ENCODE results near the gene PLPPR5. TPM values are rescaled to one million over a fixed set of nuclear protein-coding genes. Genes with fewer than 3 reads are reported as not detected.

The PLPPR5 gene
- total RNA-seq, 2 donors from 2014 or later: not detected

- Histone ChIP-seq H3K36me3 (no peaks in the 10 kb centered on the region), H3K27me3 (no peaks in the 10 kb centered on the region), H3K27ac (no peak overlapping the region), H3K4me3 (no peak overlapping the region), H3K4me1 (no peaks in the 10 kb centered on the region), H3K9me3 (no peaks in the 10 kb centered on the region)
- TF ChIP-seq, protein P1, sequence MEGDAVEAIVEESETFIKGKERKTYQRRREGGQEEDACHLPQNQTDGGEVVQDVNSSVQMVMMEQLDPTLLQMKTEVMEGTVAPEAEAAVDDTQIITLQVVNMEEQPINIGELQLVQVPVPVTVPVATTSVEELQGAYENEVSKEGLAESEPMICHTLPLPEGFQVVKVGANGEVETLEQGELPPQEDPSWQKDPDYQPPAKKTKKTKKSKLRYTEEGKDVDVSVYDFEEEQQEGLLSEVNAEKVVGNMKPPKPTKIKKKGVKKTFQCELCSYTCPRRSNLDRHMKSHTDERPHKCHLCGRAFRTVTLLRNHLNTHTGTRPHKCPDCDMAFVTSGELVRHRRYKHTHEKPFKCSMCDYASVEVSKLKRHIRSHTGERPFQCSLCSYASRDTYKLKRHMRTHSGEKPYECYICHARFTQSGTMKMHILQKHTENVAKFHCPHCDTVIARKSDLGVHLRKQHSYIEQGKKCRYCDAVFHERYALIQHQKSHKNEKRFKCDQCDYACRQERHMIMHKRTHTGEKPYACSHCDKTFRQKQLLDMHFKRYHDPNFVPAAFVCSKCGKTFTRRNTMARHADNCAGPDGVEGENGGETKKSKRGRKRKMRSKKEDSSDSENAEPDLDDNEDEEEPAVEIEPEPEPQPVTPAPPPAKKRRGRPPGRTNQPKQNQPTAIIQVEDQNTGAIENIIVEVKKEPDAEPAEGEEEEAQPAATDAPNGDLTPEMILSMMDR (IDR thresholded peaks at IDR 0.05): no peak
- no peak for DNase-seq (ENCODE audit: low spot score)
Observed at GRCh38 chr1:98992844-98993243, 11.8 kb downstream of the PLPPR5 start.

DNA sequence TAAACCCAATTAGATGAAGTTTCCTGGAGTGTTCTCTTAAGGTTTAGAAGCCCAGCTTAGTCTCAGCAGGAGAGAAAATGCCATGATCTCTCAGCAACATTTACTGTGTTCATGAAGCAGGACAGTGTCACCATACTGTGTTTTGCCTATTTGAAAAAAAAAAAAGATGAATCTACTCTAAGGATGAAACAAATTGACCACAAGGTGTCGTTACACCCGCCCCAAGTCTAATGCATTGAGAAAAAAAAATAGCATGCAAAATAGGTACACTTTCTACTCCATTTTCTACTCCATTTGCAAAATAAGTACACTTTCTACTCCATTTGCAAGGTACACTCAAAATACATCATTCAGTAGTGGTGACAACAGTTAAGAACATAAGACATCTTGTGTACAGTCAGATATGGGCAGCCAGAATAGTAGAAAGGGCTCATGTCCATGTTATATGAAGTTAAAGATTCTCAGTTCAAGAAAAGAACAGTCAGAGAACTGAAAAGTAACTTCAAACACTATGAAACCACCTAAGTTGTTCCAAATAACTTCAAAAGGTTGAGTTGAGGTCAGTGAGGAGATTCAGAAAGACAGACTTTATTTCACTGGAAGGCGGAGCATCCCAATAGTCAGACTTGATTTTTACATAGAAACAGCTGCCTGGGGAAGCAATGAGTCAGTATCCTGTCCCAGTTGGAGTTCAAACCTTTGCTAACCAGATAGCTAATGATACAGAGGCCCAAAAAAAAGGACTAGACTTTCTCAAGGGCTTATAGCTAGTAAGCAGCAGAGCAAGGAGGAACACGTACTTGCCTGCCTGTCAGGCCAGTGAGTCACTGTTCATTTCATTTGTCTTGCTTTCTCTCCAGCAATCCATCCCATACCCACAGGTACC, 13.3 kb downstream of the PLPPR5 start:
- TF ChIP-seq, protein P1 (IDR thresholded peaks at IDR 0.05): no peak
- H3K4me1 ChIP-seq: no peaks in the 10 kb centered on the region
- no peaks in the 10 kb centered on the region for H3K36me3 ChIP-seq
- H3K27me3 ChIP-seq: no peaks in the 10 kb centered on the region
- H3K27ac ChIP-seq: no peak overlapping the region
- no peak overlapping the region for H3K4me3 ChIP-seq
- no peak for DNase-seq (ENCODE audit: low spot score)
- H3K9me3 ChIP-seq: no peaks in the 10 kb centered on the region

GRCh38 chr1:98989556-98989907, 15.1 kb downstream of the PLPPR5 start:
- TF ChIP-seq, protein P1 (IDR thresholded peaks at IDR 0.05): no peak
- Histone ChIP-seq H3K9me3 (no peaks in the 10 kb centered on the region), H3K27ac (no peak overlapping the region), H3K4me3 (no peak overlapping the region), H3K27me3 (no peaks in the 10 kb centered on the region), H3K4me1 (no peaks in the 10 kb centered on the region), H3K36me3 (no peaks in the 10 kb centered on the region)
- DNase-seq (ENCODE audit: low spot score): no peak

DNA sequence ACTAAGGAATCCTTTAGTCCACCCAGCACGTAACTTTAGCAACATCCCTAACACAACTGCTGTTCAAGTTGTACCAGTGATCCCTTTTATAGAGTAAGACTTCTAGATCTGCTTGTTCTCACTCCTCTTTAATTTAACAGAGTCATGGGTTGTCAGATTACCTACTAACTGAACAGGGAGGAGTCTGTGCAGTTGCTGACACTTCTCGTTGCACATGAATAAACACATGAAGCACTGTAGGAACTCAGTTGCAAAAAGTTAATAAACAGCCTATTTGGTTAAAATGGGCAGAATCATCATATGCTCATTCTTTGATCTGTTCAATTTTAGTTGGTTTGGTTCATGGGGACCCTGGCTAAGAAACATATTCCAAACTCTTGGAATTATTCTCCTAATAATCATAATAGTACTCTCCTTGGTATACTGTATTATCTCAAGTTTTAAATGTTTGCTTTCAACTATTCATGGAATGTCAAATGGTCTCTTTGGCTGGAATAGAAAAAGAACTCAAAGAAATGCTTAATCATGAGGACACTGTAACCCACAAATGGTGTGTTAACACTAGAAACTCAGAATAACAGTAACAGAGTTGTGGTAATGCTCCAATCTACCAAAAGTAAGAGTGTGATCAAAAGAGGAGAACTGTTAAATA, 15.6 kb downstream of the PLPPR5 start:
- Histone ChIP-seq H3K36me3 (no peaks in the 10 kb centered on the region), H3K9me3 (no peaks in the 10 kb centered on the region), H3K4me1 (no peaks in the 10 kb centered on the region), H3K27ac (no peak overlapping the region), H3K4me3 (no peak overlapping the region), H3K27me3 (no peaks in the 10 kb centered on the region)
- DNase-seq (ENCODE audit: low spot score): no peak
- TF ChIP-seq, protein P1 (IDR thresholded peaks at IDR 0.05): no peak

GRCh38 chr1:98985687-98986086, 19.0 kb downstream of the PLPPR5 start:
- H3K27me3 ChIP-seq: no peaks in the 10 kb centered on the region
- H3K9me3 ChIP-seq: no peaks in the 10 kb centered on the region
- H3K36me3 ChIP-seq: no peaks in the 10 kb centered on the region
- no peak overlapping the region for H3K4me3 ChIP-seq
- no peak overlapping the region for H3K27ac ChIP-seq
- no peaks in the 10 kb centered on the region for H3K4me1 ChIP-seq
- TF ChIP-seq, protein P1 (IDR thresholded peaks at IDR 0.05): no peak
- DNase-seq (ENCODE audit: low spot score): no peak
